Muscle of leg (tissue), 16 donors: Measurements from ENCODE around the gene CCDC181. TPM values are rescaled to one million over a fixed set of nuclear protein-coding genes. Genes with fewer than 3 reads are reported as not detected.

Experiments used
- DNase-seq: peaks from one replicate; pipeline ENCODE4 v3.0.0; 2013
- H3K27ac ChIP-seq: one replicate; pipeline ENCODE4 v1.5.1; 2013; ENCODE audit warnings: mild to moderate bottlenecking, low read length, control low read depth
- H3K27me3 ChIP-seq: one replicate; pipeline ENCODE4 v1.6.1; 2013; ENCODE audit warnings: low read length; ENCODE audit not compliant: control insufficient read depth, insufficient read depth
- H3K36me3 ChIP-seq: one replicate; pipeline ENCODE4 v1.6.1; 2013; ENCODE audit warnings: low read length; ENCODE audit not compliant: control insufficient read depth, insufficient read depth
- H3K4me1 ChIP-seq: one replicate; pipeline ENCODE4 v1.6.1; 2013; ENCODE audit warnings: low read length; ENCODE audit not compliant: control insufficient read depth, insufficient read depth
- H3K4me3 ChIP-seq: one replicate; pipeline ENCODE4 v1.5.1; 2013; ENCODE audit warnings: low read length, control low read depth
- H3K9me3 ChIP-seq: replicated peaks from 2 replicates; pipeline ENCODE4 v1.6.1; 2013; ENCODE audit warnings: low read depth, low read length; ENCODE audit not compliant: control insufficient read depth
- WGBS: methylation state at CpG from one replicate; pipeline ENCODE4 v1.1.5; 2013; ENCODE audit warnings: missing lambda C conversion rate; ENCODE audit not compliant: insufficient coverage; 5-methylcytosine and 5-hydroxymethylcytosine counted together
- long read RNA-seq, 11 donors: transcript quantifications; one replicate each; lab custom pipeline, GENCODE V29; 2026
- polyA plus RNA-seq, 8 donors: library from polyadenylated mRNA; unstranded; fragments of 120-200 nt; gene quantifications; one replicate each; pipeline versions ENCODE4 v1.2.1 to v1.2.3, GENCODE V29; 2013; ENCODE audit warnings: inconsistent platforms in 1 of 8, low replicate concordance in 1 of 8; ENCODE audit not compliant: insufficient read length in 8 of 8, insufficient read depth in 1 of 8
- total RNA-seq: library from RNA; stranded (reverse); fragments of 120-200 nt; gene quantifications from one replicate; pipeline ENCODE4 v1.2.4, GENCODE V29; 2013

The CCDC181 gene
- total RNA-seq (0.66 TPM), polyA plus RNA-seq (1 to 10 TPM in 4 of 8 donors, under 1 TPM in 4; 0.80 to 1.6 (median 1.0) TPM)
- long read RNA-seq, donor 1 = 0 reads
- long read RNA-seq, donor 2 = 0 reads
- long read RNA-seq, donor 3 = 0 reads
- long read RNA-seq, donor 4 = 0 reads
- long read RNA-seq, donor 5, partial matches to known transcripts = 0 of 1 reads
- long read RNA-seq, donor 5, other reads (novel, unspliced or antisense) = 0 of 1 reads
- long read RNA-seq, donor 6 = 0 reads
- long read RNA-seq, donor 7 = 0 reads
- long read RNA-seq, donor 8 = 0 reads
- long read RNA-seq, donor 9 = 0 reads
- long read RNA-seq, donor 10 = 0 reads
- long read RNA-seq, donor 11 = 0 reads

DNA sequence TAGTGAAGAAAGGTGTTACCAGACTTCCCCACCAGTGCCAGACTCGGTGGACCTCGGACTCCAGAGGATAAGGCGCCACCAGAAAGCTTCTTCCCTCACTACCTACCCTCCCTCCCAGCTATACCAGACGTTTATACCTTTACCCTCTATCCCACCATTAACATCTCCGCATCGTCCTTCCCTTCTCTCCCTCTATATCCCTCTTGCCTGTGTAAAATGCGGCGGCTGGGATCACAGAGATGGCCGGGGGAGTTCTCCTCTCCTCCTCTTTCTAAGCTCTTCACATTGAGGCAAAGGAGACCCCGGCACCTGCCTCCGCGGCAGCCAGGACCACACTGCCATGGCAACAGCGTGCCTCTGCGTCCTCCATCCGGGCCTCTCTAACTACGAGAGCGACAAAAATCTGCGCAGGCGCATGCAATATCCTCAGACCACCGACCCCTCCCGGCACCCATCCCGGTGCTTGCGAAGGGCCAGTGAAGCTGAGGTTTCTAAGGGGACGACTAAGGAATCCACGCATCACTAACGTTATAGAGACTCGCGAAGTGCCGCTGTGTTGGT, at the start of gene CCDC181:
CCDC181 (minus strand) TSS at position 394 of the 561 bp plus-strand sequence. CDS start 2,547 bp downstream, outside the sequence.
- H3K9me3 ChIP-seq = no peaks in the 10 kb centered on the region
- no peak within 1 kb of the TSS for H3K27ac ChIP-seq
- no peaks in the 10 kb centered on the region for H3K27me3 ChIP-seq
- no peaks in the 10 kb centered on the region for H3K4me1 ChIP-seq
- no peaks in the 10 kb centered on the region for H3K36me3 ChIP-seq
- under 1% methylated on average over 16 of the region's 29 CpGs for WGBS
- peak; percentile 86 for DNase-seq
- peak within 1 kb of the TSS; percentile 55 for H3K4me3 ChIP-seq

DNA sequence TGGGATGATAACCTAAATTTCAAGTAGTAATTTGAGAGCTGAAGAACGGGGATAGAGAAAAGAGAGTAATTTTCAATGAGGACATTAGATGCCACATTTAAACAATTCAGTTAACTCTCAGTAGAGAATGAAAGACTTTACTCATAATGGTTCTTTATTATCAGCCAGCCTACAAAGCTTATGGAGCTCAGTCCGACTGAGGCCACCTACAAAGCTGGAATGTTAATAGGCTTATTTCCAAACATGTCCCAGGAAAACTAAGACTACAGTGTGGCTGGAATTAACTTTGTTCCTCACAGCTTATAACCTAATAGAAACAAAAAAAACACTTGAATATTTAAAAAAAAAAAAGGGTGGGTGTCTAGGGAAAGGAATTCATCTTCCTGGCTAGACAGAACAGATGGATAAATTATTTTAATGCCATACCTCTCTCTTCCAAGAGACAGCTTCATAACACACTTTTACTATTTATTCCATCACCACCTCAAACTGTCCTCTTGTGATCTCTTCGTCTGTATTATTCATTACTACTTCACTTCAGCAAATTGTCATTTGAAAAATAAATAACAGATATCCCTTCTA, 48.6 kb upstream of the CCDC181 start:
- H3K36me3 ChIP-seq = peaks cover 4% of the 10 kb centered on the region
- H3K4me3 ChIP-seq = no peak overlapping the region
- H3K27me3 ChIP-seq = no peaks in the 10 kb centered on the region
- H3K27ac ChIP-seq = no peak overlapping the region
- H3K9me3 ChIP-seq = no peaks in the 10 kb centered on the region
- no CpG with 5 or more reads among the region's 3 CpGs for WGBS
- no peaks in the 10 kb centered on the region for H3K4me1 ChIP-seq
- DNase-seq = no peak

DNA sequence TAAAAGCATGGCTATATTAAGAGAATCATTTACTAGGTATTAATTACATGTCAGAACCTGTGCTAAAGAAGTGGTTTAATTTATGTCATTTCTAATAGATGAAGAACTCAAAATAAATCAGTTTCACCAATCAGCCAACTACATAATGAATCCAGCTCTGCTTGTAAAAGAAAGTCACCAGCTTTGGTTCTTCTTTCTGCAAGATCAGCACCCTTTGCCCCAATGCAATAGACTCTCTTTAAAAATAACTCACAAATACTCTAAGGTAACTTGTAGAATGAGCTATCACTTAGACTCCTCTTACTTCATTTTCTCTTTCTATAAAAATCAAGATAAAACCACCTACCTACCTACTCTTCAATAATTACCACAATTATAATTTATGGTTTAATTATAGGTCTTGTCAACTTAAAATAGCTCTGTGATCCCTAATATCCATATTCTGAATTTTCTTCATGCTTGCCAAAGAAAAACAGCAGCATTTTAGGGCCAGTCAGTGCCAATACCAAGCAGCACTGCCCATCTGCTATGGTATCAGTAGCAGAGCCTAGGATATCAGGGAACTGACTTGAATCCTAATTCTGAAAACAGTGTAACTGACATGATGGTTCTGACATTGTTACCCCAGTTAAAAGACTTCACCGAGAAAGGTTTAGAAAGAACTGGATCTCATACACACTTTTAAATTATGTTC, 47.2 kb upstream of the CCDC181 start:
- no peak overlapping the region for H3K4me3 ChIP-seq
- no peaks in the 10 kb centered on the region for H3K9me3 ChIP-seq
- no peaks in the 10 kb centered on the region for H3K4me1 ChIP-seq
- H3K27me3 ChIP-seq = no peaks in the 10 kb centered on the region
- peaks cover 6% of the 10 kb centered on the region for H3K36me3 ChIP-seq
- WGBS = no CpG with 5 or more reads among the region's 1 CpG
- no peak overlapping the region for H3K27ac ChIP-seq
- DNase-seq = no peak

DNA sequence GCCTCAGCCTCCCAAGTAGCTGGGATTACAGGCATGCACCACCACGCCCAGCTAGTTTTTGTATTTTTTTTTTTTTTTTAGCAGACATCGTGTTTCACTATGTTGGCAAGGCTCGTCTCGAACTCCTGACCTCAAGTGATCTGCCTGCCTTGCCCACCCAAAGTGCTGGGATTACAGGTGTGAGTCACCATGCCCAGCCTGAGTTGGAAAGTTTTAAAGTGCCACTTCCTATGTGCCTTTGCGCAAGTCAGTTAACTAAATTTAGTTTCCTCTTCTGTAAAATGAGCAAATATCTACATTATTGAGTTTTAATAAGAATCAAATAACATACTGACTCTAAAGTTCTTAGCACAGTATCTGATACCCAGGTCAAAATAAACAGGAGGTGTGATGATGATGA, 46.1 kb upstream of the CCDC181 start:
- no peak for DNase-seq
- no peaks in the 10 kb centered on the region for H3K4me1 ChIP-seq
- H3K9me3 ChIP-seq = no peaks in the 10 kb centered on the region
- 100% methylated on average over 1 of the region's 5 CpGs for whole genome bisulfite sequencing
- no peaks in the 10 kb centered on the region for H3K27me3 ChIP-seq
- no peak overlapping the region for H3K4me3 ChIP-seq
- no peak overlapping the region for H3K27ac ChIP-seq
- H3K36me3 ChIP-seq = peaks cover 6% of the 10 kb centered on the region

DNA sequence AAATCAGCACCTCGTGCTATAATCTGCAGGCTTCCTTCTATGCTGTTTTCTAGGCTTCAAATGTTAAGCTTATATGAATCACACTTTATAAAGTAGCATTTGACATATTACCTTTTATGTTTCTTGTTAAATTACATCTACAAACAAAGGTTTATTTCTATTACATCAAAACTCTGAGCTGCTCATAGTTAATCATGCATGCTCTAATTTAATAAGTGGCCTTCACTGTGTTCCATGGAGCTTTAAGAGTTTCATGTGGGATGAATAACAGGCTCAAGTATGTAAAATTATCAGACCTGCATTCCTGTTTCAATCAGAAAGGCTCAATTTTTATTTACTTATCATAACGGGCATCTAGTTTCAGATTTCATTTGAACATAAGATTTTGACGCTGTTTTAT, 45.5 kb upstream of the CCDC181 start:
- Histone ChIP-seq H3K36me3 (peaks cover 8% of the 10 kb centered on the region), H3K27ac (no peak overlapping the region), H3K27me3 (no peaks in the 10 kb centered on the region), H3K4me1 (no peaks in the 10 kb centered on the region), H3K4me3 (no peak overlapping the region), H3K9me3 (no peaks in the 10 kb centered on the region)
- no peak for DNase-seq
- WGBS = no CpG with 5 or more reads among the region's 3 CpGs

DNA sequence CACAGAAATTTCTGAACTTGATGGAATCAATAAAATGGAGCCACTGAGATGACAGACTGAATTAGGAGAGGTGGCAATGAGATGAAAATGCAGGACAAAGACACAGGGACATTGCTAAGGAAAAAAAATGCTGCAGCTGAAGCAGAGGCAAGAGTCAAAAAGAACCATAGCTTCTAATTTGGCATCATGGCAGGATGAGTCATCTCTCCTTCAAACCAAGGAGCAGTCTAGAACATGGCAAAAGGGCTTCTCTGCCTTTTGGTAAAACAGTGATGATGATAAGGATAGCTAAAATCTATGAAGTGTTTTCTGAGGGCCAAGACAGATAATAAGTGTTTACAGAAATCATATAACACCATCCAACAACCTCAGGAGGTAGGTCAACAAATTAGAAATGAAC, 41.7 kb upstream of the CCDC181 start:
- Histone ChIP-seq H3K36me3 (peaks cover 4% of the 10 kb centered on the region), H3K9me3 (no peaks in the 10 kb centered on the region)

DNA sequence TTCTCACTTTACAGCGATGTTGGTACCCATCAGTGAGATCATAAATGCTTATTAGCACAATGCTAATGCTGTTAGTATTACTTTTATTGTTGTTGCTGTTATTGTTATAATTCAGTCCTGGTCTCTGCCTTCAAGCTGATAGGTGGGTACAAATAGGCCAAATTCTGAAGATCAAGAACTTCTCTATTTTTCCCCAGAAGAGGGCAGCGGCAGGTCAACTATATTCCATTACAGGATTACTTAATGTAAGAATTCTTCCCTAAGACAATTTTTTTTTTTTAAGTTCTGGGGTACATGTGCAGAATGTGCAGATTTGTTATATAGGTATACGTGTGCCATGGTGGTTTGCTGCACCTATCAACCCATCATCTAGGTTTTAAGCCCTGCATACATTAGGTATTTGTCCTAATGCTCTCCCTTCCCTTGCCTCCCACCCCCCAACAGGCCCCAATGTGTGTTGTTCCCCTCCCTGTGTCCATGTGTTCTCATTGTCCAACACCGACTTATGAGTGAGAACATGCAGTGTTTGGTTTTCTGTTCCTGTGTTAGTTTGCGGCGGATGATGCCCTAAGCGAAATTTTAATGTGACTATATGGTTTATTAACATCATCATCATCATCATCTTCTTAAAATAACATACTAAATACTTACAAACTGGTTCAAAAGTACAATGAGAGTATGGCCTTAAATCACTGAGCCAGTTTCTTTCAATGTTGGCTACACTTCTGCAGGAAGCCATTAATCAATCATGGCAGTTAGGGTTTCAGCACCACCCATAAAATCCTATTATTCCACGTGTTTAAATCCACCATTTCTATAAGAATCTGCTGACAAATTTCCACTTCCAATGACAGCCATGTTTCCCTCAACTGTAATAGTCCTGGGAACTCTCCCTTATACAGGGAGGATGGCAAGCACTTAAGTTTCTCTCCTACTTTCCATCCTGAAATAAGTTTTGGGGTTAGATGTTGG, 39.3 kb upstream of the CCDC181 start:
- H3K27me3 ChIP-seq = no peaks in the 10 kb centered on the region

More for the DNA sequence above, 41.7 kb upstream of the CCDC181 start:
- DNase-seq = no peak
- H3K27me3 ChIP-seq = no peaks in the 10 kb centered on the region
- H3K4me3 ChIP-seq = no peak overlapping the region
- no peak overlapping the region for H3K27ac ChIP-seq
- H3K4me1 ChIP-seq = no peaks in the 10 kb centered on the region

DNA sequence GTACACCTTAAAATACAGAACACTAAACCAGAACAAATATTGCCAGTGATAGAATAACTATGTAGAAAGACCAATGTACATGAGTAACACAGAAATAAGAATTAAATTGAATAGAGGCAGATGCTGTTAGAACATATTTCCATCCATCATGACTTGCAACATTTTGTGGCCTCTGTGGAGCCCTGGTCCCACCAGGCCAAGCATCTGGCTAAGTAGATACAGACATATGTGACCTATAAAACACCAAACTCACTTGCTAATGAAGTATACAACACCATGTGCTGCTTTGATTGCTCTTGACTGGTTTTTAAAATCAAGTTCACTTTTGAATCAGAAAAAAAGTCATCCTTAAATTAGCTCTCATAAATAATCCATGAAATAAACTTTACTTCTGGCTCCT, 38.0 kb upstream of the CCDC181 start:
- Histone ChIP-seq H3K36me3 (peaks cover 4% of the 10 kb centered on the region), H3K4me1 (no peaks in the 10 kb centered on the region)

More for the DNA sequence above, 39.3 kb upstream of the CCDC181 start:
- no peak overlapping the region for H3K27ac ChIP-seq
- no CpG with 5 or more reads among the region's 8 CpGs for WGBS
- peaks cover 4% of the 10 kb centered on the region for H3K36me3 ChIP-seq
- H3K9me3 ChIP-seq = no peaks in the 10 kb centered on the region
- H3K4me1 ChIP-seq = no peaks in the 10 kb centered on the region
- H3K4me3 ChIP-seq = no peak overlapping the region
- peak; percentile 57 for DNase-seq

DNA sequence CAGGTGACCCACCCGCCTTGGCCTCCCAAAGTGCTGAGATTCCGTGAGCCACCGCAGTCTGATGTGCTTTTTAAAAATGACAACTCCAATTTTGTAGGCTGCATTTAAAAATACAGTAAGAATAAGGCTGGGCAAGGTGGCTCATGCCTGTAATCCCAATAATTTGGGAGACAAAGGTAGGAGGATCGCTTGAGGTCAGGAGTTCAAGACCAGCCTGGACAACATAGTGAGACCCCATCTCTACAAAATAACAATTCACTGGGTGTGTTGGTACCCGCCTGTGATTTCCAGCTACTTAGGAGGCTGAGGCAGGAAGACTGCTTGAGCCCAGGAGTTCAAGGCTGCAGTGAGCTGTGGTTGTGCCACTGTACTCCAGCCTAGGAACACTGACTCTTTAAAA, 35.1 kb upstream of the CCDC181 start:
- no peaks in the 10 kb centered on the region for H3K4me1 ChIP-seq

More for the DNA sequence above, 38.0 kb upstream of the CCDC181 start:
- DNase-seq = no peak
- Histone ChIP-seq H3K9me3 (no peaks in the 10 kb centered on the region), H3K27me3 (peaks cover 4% of the 10 kb centered on the region), H3K27ac (no peak overlapping the region), H3K4me3 (no peak overlapping the region)

More for the DNA sequence above, 35.1 kb upstream of the CCDC181 start:
- Histone ChIP-seq H3K36me3 (no peaks in the 10 kb centered on the region), H3K27me3 (peaks cover 8% of the 10 kb centered on the region), H3K27ac (no peak overlapping the region), H3K9me3 (no peaks in the 10 kb centered on the region), H3K4me3 (no peak overlapping the region)
- WGBS = 96% methylated on average over 3 of the region's 5 CpGs
- no peak for DNase-seq
